Gastroesophageal sphincter (tissue), 3 donors: Measurements from ENCODE around the gene MAN2A2.

Experiments
- CTCF ChIP-seq, 4 experiments: fragments of 200-600 bp in 2 of 4; fragments of 450-650 bp in 2 of 4; sonication (generic) in 1 of 4; IDR thresholded peaks; one replicate each; pipeline ENCODE4 v1.5.1; 2017 to 2019; ENCODE audit warnings: antibody characterized with exemption in 4 of 4, mild to moderate bottlenecking in 2 of 4, moderate library complexity in 2 of 4
- EP300 ChIP-seq: sonication (generic); formaldehyde crosslinking; IDR thresholded peaks from one replicate; pipeline ENCODE4 v1.6.1; 2017; ENCODE audit warnings: antibody characterized with exemption, mild to moderate bottlenecking
- POLR2A ChIP-seq, 2 donors: fragments of 450-650 bp; IDR thresholded peaks; one replicate each; pipeline ENCODE4 v1.6.1; 2017; ENCODE audit warnings: antibody characterized with exemption in 2 of 2, mild to moderate bottlenecking in 2 of 2, moderate library complexity in 1 of 2
- POLR2AphosphoS5 ChIP-seq: sonication (generic); formaldehyde crosslinking; IDR thresholded peaks from one replicate; pipeline ENCODE4 v1.6.1; 2017; ENCODE audit warnings: antibody characterized with exemption

- no peak for TF ChIP-seq POLR2A (IDR thresholded peaks at IDR 0.05)
- no peak for TF ChIP-seq CTCF (IDR thresholded peaks at IDR 0.05)
- TF ChIP-seq EP300, result no peak
- no peak for TF ChIP-seq POLR2AphosphoS5
Measured at GRCh38 chr15:90946538-90946937, 43.4 kb downstream of the MAN2A2 start.
